GM21526 (cell line): ENCODE data around the gene PPM1J.
"Not testable (repeated sequence)": the region's sequence is repeated elsewhere in the genome, so short reads cannot be mapped to it uniquely, and the experiment has no call there.

Experiments
- ATAC-seq: cut with Tn5 transposase; IDR thresholded peaks from one replicate; pipeline ENCODE4 v1.9.1; 2021; ENCODE audit warnings: moderate library complexity; ENCODE audit not compliant: unreplicated experiment, low FRiP score

Gene PPM1J, protein sequence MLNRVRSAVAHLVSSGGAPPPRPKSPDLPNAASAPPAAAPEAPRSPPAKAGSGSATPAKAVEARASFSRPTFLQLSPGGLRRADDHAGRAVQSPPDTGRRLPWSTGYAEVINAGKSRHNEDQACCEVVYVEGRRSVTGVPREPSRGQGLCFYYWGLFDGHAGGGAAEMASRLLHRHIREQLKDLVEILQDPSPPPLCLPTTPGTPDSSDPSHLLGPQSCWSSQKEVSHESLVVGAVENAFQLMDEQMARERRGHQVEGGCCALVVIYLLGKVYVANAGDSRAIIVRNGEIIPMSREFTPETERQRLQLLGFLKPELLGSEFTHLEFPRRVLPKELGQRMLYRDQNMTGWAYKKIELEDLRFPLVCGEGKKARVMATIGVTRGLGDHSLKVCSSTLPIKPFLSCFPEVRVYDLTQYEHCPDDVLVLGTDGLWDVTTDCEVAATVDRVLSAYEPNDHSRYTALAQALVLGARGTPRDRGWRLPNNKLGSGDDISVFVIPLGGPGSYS

DNA sequence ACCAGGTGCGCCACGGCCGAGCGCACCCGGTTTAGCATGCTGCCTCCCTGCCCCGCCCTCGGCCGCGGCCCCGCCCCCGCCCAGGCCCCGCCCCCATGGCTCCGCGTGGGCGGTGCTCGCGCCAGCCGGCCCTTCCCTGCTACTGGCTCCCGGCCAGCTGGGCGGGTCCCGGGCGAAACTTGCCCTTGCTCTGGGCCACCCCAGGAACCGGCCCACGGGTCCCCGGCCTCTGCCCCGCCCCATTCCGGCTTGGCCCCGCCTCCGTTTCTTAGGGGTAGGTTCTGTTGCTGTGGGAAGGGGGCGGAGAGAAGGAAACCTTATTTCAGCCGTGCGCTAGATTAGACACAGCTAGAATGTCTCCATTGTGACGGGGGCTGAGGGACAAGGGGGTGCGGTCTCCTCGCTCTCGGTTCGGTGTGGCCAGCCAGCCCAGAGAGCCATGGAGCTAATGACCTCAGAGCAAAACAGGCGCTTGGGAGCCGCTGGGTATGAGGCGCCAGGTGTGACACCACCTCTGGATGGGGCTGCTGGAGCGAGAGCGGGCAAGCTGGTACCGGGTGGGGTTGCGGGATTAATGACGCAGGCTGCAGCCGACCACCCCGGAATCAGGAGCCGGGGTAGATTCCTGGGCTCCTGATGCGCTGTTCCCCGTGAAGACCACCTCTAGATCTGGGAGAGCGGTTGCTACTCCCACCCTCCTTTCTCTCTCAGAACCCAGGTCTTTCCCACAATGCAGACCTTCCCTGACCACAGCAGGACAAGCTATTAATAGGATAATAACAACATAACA, at the start of gene PPM1J:
Gene PPM1J (minus strand): TSS at position 69 of the 790 bp plus-strand sequence. CDS start 31 bp downstream, at position 38.
- peak; percentile 72 for ATAC-seq

DNA sequence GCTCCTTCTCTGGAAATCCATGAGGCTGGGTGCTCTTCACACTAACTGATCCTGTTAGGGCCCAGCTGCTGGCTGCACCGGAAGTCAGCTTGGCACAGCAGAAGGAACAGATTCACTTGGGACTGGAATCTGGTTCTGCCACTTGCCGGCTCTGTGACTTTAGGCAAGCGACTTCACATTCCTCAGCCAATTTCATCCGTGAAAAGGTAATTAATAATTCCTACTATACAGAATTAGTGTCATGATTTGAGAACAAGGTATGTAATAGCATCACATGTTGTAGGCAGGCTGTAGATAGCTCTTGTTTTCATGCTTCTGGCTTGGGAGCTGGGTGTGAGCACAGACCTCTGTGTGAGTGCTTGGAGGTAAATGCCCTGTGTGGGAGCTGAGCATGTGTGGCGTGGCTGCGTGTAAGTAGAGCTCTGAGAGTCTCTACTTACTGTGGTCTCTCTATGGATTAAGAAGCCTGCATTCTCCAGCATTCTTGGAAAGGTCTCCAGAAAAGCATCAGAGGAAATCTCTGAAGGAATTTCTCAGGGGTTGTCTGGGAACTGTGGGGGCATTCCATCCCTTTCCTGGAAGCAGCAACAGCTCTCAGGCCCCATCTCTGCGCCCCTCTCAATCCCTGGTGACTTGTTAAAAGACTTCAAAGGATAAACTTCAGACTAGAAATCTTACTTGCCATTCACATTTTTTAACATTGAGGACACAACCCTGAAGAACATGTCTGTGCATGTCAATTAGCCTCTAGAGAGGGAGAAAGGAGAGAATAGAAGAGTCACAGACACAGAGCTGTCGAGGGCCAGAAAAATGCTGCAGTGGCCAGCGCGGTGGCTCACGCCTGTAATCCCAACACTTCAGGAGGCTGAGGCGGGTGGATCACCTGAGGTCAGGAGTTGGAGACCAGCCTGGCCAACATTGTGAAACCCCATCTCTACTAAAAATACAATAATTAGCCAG, 47.7 kb upstream of the PPM1J start:
- no peak for ATAC-seq

DNA sequence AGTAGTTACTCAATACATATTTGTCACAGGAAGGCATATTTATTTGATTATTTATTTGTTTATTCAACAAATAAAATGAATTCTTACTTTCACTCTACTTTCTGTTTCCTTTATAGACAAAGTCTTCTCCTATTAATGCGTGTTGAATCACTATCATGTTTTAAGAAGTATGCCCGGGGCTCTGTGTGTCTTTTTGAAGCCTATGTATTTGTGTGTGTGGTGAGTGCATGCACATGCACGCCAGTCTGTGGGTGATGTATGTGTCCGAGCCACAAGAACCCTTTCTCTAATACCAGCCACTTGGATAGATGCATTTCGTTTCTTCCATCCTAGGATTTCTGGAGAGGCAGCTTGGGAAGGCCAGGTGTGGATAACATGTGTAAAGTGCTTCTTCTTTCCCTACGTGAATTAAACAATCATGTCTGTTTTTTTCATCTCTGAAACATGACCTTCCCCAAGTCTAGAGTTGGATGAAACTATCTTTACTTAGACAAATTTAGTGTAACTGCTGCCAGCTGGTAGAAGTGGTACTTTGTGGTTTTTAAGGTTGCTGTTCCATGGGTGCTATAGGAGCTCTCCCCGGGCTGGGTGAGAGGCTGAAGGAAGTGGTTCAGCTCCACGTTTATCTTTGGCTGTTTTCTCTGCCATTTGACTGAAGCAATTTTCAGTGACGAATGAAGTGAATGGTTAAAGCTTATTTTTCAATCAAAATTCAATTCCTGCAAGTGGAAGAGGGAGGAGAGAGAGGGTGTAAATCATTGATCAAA, 46.8 kb upstream of the PPM1J start:
- no peak for ATAC-seq

DNA sequence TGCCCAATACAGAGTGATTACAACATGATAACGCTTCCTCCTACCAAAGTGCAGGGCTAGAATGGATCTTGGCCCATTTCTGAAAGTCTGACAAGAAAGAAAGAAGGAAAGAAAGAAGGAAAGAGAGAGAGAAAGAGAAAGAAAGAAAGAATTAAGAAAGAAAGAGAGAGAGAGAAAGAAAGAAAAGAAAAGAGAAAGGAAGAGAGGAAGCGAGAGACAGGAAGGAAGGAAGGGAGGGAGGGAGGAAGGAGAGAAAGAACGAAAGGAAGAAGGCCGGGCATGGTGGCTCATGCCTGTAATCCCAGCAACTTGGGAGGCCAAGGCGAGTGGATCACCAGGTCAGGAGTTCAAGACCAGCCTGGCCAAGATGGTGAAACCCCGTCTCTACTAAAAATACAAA, 44.1 kb upstream of the PPM1J start:
- no peak for ATAC-seq

DNA sequence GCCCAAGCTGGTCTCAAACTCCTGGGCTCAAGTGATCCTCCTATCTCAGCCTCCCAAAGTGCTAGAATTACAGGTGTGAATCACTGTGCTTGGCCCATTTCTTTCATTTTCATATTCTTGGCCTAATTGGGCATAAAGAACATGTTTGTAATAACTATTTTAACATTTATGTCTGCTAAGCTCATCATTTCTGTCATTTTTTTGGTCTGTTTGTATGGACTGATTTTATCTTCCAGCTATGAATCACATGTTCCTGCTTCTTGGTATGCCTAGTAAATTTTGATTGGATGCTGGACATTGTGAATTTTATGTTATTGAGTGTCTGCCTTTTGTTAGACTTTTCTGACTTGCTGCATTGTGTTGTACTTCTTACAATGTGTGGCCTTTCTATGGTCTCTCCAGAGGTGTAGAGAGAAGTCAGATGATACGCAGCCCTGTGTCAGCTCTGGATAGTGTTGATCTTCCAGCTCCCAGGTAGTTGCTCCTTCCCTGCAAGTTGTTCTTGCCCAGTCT, 39.0 kb upstream of the PPM1J start:
- ATAC-seq: no peak

DNA sequence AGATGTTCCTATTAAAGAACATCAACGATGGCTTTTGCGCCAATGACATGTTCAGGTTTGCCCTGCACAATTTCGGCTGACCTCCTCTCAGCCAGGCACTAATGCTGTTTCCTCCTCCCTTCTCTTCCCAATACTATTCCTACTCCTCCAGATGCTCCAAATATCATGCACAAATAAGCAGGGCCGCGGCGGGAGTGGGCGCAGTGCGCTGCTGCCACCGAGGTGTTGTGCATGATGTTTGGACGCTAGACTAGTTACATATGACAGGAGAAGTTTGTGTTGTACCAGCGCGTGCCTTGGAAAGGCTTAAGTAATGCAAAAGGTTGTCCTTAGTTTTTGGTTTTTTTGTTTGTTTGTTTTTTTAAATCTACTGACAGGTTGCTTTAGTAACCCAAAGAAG, 33.3 kb upstream of the PPM1J start:
- no peak for ATAC-seq

DNA sequence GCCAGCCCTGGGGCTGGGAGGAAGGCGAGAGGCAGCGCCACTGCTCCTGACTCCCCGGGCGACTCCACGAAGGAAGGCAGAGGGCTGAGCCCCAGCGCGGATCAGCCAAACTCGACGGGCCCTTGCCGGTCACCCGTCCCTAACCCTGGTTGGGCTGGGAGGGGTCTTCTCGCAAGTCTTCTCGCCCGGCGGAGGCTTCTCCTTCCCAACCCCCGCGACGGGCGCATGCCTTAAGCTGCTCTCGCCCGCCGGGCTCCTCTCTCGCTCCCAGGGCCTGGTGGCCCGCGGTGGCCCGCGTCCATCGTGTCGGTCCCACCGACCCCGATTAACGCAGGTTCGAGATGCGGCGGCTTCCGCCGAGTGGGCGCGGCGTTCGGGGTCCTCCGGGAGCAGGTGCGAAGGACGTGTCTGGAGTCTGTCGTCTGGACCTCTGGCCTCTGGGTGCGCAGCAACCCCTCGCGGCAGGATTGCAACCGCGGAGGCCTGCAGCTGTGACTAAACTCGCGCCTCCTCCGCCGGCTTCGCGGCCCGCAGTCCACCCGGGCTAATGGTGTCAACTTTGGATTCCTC, 29.0 kb upstream of the PPM1J start:
- ATAC-seq: no peak

DNA sequence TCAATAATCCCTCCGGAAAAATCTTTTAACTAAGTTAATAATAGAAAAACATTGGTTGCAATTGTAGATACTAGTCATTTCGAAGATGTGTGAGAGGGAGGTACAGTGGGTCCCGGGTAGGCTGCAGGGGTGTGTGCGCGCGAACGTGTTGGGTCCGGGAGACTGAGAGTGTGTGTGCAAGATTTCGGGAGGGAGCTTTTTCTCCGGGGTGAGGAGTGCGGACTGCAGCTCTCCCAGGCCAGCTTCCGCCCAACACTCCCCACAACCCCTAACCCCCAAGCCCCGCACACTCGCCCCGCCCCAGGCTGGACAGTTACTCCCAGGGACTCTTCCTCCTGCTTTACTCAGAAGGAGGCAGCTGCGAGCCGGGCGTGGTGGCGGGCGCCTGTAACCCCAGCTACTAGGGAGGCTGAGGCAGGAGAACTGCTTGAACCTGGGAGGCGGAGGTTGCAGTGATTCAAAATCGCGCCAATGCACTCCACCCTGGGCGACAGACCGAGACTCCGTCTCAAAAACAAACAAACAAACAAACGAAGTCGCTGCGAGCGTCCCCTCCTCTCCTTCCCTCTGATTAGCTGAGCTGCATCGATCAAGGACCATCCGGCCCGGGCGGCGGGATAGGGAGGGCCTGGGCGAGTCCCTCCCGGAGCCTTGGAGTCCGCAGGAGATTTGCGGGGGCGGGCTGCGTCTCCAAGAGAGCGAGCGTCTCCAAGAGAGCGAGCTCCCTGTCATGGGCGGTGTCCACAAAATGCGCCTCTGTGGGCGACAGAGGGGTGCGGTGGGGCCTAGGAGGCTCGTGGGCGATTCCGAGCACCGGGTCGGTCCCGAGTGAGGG, 28.3 kb upstream of the PPM1J start:
- ATAC-seq: no peak

DNA sequence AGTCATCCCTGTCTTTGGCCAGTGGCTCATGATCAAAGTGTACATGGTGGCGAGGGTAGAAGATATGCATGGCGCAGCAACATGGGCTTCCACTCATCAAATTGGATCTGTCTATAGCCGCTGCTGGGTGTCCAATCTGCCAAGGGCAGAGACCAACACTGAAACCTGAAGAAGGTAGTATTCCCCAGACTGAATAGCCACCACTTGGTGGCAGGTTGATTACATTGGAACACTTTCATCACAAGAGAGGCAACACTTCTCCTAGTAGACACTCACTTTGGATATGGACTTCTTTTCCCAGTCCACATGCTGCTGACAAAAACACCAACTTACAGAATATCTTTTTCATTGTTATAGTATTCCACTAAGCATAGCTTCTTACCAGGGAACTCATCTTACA, 22.4 kb upstream of the PPM1J start:
- no peak for ATAC-seq

DNA sequence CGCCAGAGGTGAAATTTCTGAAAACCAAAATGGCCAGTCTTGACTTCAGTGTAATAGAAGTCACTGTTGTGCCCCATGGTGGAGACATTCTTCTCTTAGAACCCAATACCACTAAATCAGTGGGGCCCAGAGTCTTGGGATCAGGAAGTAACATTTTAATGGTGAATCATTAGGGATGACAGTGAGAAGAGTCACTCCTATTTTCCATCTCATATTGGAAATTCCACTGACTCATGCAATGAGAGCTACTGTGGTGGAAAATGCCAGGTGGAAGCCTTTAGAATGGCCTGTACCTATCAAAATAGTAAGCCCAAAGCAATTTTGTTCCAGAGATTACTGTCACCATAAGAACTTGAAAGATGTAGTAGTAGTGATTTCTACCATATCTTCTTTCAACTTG, 20.6 kb upstream of the PPM1J start:
- no peak for ATAC-seq

DNA sequence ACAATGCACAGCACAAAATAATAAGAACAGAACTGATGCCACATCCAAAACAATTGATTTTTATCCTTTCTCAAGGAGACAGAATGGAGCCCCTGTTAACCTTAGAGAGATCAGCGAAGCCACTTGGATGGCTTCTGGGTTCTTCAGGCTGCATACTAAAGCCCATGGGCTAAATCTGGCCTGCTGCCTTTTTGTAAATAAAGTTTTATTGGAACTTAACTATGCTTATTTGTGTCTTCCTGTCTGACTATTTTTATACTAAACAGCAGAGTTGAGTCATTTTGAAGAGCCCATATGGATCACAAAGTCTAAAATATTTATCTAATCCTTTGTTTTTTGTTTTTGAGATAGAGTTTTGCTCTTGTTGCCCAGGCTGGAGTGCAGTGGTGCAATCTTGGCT, 16.3 kb upstream of the PPM1J start:
- no peak for ATAC-seq

DNA sequence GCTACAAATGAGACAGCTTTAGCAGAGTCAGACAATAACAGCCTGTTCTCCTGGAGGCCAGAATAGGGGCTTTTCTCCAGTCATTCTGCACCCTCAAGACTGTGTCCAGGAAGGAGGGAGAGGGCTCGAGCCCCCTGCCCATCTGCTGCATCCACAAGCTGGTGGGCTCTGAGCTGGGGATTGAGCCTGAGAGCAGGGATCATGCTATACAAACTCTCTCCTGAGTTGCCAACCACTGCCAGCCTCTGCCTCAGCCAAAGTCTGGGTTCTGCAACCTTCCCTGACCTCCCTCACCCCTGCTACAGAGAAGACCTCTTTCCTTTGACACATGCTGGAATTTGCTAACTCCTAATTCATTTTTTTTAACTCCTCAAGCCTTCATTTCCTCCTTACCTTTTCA, 14.8 kb upstream of the PPM1J start:
- ATAC-seq: no peak

DNA sequence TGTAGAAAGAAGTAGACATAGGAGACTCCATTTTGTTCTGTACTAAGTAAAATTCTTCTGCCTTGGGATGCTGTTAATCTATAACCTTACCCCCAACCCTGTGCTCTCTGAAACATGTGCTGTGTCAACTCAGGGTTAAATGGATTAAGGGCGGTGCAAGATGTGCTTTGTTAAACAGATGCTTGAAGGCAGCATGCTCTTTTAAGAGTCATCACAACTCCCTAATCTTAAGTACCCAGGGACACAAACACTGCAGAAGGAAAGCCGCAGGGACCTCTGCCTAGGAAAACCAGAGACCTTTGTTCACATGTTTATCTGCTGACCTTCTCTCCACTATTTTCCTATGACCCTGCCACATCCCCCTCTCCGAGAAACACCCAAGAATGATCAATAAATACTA, 13.9 kb upstream of the PPM1J start:
- ATAC-seq: not testable (repeated sequence)

DNA sequence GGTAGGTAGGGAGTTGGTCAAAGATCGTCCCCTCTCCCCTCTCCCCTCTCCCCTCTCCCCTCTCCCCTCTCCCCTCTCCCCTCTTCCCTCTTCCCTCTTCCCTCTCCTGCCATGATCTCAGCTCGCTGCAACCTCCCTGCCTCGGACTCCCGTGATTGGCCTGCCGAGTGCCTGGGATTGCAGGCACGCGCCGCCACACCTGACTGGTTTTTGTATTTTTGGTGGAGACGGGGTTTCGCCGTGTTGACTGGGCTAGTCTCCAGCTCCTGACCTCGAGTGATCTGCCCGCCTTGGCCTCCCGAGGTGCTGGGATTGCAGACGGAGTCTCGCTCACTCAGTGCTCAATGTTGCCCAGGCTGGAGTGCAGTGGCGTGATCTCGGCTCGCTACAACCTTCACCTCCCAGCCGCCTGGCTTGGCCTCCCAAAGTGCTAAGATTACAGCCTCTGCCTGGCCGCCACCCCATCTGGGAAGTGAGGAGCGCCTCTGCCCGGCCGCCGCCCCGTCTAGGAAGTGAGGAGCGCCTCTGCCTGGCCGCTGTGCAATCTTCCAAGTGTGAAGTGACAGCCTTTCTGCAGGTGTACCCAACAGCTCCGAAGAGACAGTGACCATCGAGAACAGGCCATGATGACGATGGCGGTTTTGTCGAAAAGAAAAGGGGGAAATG, 13.3 kb upstream of the PPM1J start:
- ATAC-seq: not testable (repeated sequence)

DNA sequence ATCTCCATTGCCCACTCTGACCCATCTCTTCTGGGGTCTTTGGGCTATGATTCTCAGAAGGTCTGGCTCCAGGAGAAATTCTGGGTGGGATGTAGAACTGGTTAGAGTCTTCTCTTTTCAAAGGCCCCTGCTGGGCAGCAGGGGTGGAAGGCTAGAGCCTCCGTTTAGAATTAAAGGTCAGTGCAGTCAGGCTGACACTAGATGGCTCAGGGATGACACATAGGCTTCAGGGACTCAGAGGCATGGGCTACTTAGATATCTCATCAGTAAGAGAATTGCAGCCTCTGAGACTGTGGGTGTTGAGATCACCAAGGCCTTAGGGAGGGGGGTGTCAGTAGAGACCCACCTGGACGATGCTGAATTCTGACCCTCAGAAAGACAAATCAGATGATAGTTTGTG, 12.6 kb upstream of the PPM1J start:
- ATAC-seq: no peak

DNA sequence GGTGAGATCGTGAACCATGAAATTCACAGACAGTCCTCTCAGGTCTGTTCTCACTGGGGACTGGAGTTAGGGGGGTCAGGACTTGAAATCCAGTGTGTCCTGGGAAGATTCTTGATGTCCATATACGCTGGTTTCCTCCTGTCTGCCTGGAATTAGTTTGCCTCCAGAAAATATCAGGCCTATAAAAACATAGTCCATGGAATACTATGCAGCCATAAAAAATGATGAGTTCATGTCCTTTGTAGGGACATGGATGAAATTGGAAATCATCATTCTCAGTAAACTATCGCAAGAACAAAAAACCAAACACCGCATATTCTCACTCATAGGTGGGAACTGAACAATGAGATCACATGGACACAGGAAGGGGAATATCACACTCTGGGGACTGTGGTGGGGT, 9.1 kb upstream of the PPM1J start:
- ATAC-seq: not testable (repeated sequence)

DNA sequence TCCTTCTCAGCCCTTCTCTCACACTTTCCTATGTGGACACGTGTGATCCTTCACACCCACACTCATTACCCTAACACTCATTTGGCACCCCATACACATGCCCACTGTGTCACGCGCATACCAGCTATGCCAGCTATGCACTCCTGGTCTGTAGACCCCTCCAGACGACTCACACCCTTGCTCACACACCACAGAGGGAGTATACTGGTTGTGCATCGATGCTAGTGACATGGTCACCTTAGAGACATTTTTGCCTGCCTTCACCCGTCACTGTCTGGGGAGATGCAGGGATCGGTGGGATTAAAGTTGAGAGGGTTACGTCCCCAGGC, 8.3 kb upstream of the PPM1J start:
- ATAC-seq: no peak
